H1 (cell line): ENCODE measurements around the gene SEC22C. TPM values are rescaled to one million over a fixed set of nuclear protein-coding genes. Genes with fewer than 3 reads are reported as not detected.

Experiments
- GABPA ChIP-seq: IDR thresholded peaks from 2 replicates; pipeline ENCODE4 v1.6.1; 2011; ENCODE audit warnings: mild to moderate bottlenecking, low read length, moderate library complexity, borderline replicate concordance; ENCODE audit not compliant: insufficient read depth
- HDAC2 ChIP-seq, 2 experiments: fragments of 300-600 bp in 1 of 2; sonication (generic) in 1 of 2; IDR thresholded peaks; 2 replicates each; pipeline ENCODE4 v1.6.1; 2011 to 2012; ENCODE audit warnings: low read depth in 2 of 2, low read length in 2 of 2, mild to moderate bottlenecking in 2 of 2, moderate library complexity in 2 of 2, borderline replicate concordance in 1 of 2, inconsistent platforms in 1 of 2
- HDAC6 ChIP-seq: IDR thresholded peaks from one replicate; pipeline ENCODE4 v1.7.1; 2012; ENCODE audit warnings: low read depth, mild to moderate bottlenecking, inconsistent platforms, low read length, moderate library complexity
- JUND ChIP-seq: IDR thresholded peaks from 2 replicates; pipeline ENCODE4 v1.6.1; 2011; ENCODE audit warnings: mild to moderate bottlenecking, improper control_type of control experiment, low read length
- KDM1A ChIP-seq: fragments of 200-600, 300-600 bp; sonication (generic); IDR thresholded peaks from 2 replicates; pipeline ENCODE4 v1.7.1; 2016; ENCODE audit warnings: mild to moderate bottlenecking, low read length, borderline replicate concordance
- KDM5A ChIP-seq: fragments of 200-600 bp; IDR thresholded peaks from 2 replicates; pipeline ENCODE4 v1.7.1; 2012; ENCODE audit warnings: mild to moderate bottlenecking, low read length, inconsistent platforms, mixed read lengths
- NRF1 ChIP-seq: IDR thresholded peaks from 2 replicates; pipeline ENCODE4 v1.6.1; 2011; ENCODE audit warnings: mild to moderate bottlenecking, low read depth, low read length, improper control_type of control experiment
- POLR2AphosphoS5 ChIP-seq: IDR thresholded peaks from 2 replicates; pipeline ENCODE4 v1.6.1; 2011; ENCODE audit warnings: low read depth, low read length
- POU5F1 ChIP-seq: IDR thresholded peaks from 2 replicates; pipeline ENCODE4 v1.6.1; 2011; ENCODE audit warnings: low read depth, mild to moderate bottlenecking, low read length, moderate library complexity
- SAP30 ChIP-seq: fragments of 300-600 bp; sonication (generic); IDR thresholded peaks from 2 replicates; pipeline ENCODE4 v1.7.1; 2012; ENCODE audit warnings: low read length, moderate library complexity, mild to moderate bottlenecking, inconsistent platforms; ENCODE audit not compliant: insufficient read depth, insufficient replicate concordance
- SIX5 ChIP-seq: IDR thresholded peaks from 2 replicates; pipeline ENCODE4 v1.6.1; 2011; ENCODE audit warnings: mild to moderate bottlenecking, low read depth, low read length
- SRF ChIP-seq: IDR thresholded peaks from 2 replicates; pipeline ENCODE4 v1.6.1; 2011; ENCODE audit warnings: mild to moderate bottlenecking, low read depth, low read length, moderate library complexity
- TAF1 ChIP-seq: IDR thresholded peaks from 2 replicates; pipeline ENCODE4 v1.6.1; 2011; ENCODE audit warnings: mild to moderate bottlenecking, low read depth, low read length
- polyA plus RNA-seq, 7 experiments: library from polyadenylated mRNA; depleted of rRNA in 3 of 7; stranded (reverse) in 5 of 7; unstranded in 2 of 7; fragments of >200 nt in 5 of 7; fragments of 200-250 nt in 2 of 7; gene quantifications; 1 replicate in 5 of 7; 2 replicates in 1 of 7; 4 replicates in 1 of 7; pipeline versions ENCODE4 v1.2.1 to v1.2.3, GENCODE V29; 2011 to 2013; ENCODE audit warnings: missing spikeins in 2 of 7, mixed read lengths in 2 of 7
- total RNA-seq: library from RNA; stranded (reverse); fragmentation: NEBNext Ultra II Directional; extraction: Animal tissue kit (Norgen Biotek cat#: 25700); gene quantifications from 2 replicates; pipeline ENCODE4 v1.2.1, GENCODE V29; 2021

SEC22C gene
- total and polyA plus RNA-seq, 2 of the 8 experiments (the other 6 are each of a cell fraction or from before 2014, with no cell fraction given) = 23.4 to 38.3 TPM

DNA sequence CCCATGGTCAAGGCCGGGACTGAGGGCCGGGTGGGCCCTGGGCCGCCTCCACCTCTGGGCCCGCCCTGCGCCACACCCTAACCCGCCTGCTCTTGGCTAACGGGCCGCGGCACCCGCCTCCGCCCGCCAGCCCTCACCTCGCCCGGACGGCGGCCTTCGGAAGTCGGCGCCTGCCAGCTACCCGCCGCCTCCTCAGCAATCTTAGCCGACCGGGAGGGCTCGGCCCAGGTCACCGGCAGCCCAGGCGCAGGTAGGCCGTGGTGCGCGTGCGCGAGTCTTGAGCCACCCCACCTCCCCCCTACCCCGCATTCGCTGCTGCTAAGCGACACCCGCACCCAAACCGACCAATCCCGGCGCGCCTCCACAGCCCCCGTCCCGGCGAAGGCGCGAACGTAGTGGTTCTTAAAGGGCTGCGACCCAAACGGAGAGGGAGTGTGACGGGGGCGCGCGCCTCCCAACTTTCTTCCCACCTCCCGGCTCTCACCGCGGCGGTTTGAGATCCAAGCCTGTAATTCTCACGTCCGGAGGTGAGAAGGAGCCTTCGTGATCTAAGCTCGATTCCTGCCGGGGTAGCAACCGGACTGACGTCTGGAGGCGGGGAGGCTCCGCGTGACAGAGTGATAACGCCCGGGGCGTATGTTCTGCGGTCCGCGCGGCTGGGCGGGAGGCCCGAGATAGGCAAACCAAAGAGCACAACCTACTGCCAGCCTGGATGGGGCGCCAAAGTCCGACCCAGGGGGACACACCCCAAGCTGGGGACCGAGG, at the start of gene SEC22C (continued):
- TF ChIP-seq POU5F1 (no peak), NRF1 (peak; percentile 88), HDAC6 (no peak), KDM5A (no peak), JUND (no peak), HDAC2 (IDR thresholded peaks at IDR 0.05; ENCODE audit: borderline replicate concordance in 1 of 2, low read depth in 2 of 2, low read length in 2 of 2) (peak in 1 of 2 experiments; percentile 95; a peak in 2 of 4 replicates), SIX5 (no peak), POLR2AphosphoS5 (peak; percentile 87), TAF1 (peak; percentile 92), GABPA (no peak), SAP30 (peak; percentile 63), SRF (no peak), KDM1A (no peak)
